ENCODE measurements around the gene PRDM16.

PRDM16 gene

GRCh38 chr1:3026124-3026523 lies 42.9 kb upstream of the PRDM16 start:
- H3K4me2 ChIP-seq: no peak overlapping the region
- H3K27ac ChIP-seq: no peak overlapping the region
- H3K9me3 ChIP-seq: no peaks in the 10 kb centered on the region
- H3K4me3 ChIP-seq: no peak overlapping the region
- H3K4me1 ChIP-seq: peaks cover 13% of the 10 kb centered on the region
- peaks cover 49% of the 10 kb centered on the region for H3K27me3 ChIP-seq
- no peaks in the 10 kb centered on the region for H3K36me3 ChIP-seq
- H4K20me1 ChIP-seq: peaks cover 33% of the 10 kb centered on the region; the same call in 1 of the 2 replicates
- no peak for TF ChIP-seq Cebpa-rat (IDR thresholded peaks at IDR 0.05)
- H3K9ac ChIP-seq: no peak overlapping the region

- peaks cover 13% of the 10 kb centered on the region for H3K4me1 ChIP-seq
- peaks cover 40% of the 10 kb centered on the region; the same call in 1 of the 2 replicates for H4K20me1 ChIP-seq
- H3K9ac ChIP-seq: no peak overlapping the region
- H3K36me3 ChIP-seq: no peaks in the 10 kb centered on the region
- H3K4me3 ChIP-seq: no peak overlapping the region
- no peak for TF ChIP-seq Cebpa-rat (IDR thresholded peaks at IDR 0.05)
- peaks cover 55% of the 10 kb centered on the region for H3K27me3 ChIP-seq
- H3K4me2 ChIP-seq: no peak overlapping the region
- H3K27ac ChIP-seq: no peak overlapping the region
- H3K9me3 ChIP-seq: no peaks in the 10 kb centered on the region
Observed at GRCh38 chr1:3026581-3027391, 42.2 kb upstream of the PRDM16 start.

GRCh38 chr1:3027611-3028371 lies 41.2 kb upstream of the PRDM16 start:
- no peak overlapping the region for H3K27ac ChIP-seq
- H3K27me3 ChIP-seq: peaks cover 65% of the 10 kb centered on the region
- H4K20me1 ChIP-seq: peaks cover 50% of the 10 kb centered on the region; the same call in 1 of the 2 replicates
- peaks cover 16% of the 10 kb centered on the region for H3K4me1 ChIP-seq
- TF ChIP-seq Cebpa-rat (IDR thresholded peaks at IDR 0.05): no peak
- H3K4me3 ChIP-seq: no peak overlapping the region
- H3K9ac ChIP-seq: no peak overlapping the region
- H3K9me3 ChIP-seq: no peaks in the 10 kb centered on the region
- H3K36me3 ChIP-seq: no peaks in the 10 kb centered on the region
- H3K4me2 ChIP-seq: no peak overlapping the region; the same call in 1 of the 2 replicates

GRCh38 chr1:3028531-3029282 lies 40.3 kb upstream of the PRDM16 start:
- Histone ChIP-seq H3K9ac (no peak overlapping the region), H3K4me1 (peaks cover 25% of the 10 kb centered on the region), H3K27ac (no peak overlapping the region), H3K36me3 (no peaks in the 10 kb centered on the region), H4K20me1 (peaks cover 56% of the 10 kb centered on the region; the same call in 1 of the 2 replicates), H3K4me3 (peak overlapping the region; percentile 8), H3K27me3 (peaks cover 74% of the 10 kb centered on the region), H3K9me3 (no peaks in the 10 kb centered on the region), H3K4me2 (peak overlapping the region; percentile 52)
- TF ChIP-seq Cebpa-rat (IDR thresholded peaks at IDR 0.05): no peak

- Histone ChIP-seq H3K4me2 (peak overlapping the region; percentile 52; the same call in 1 of the 2 replicates), H3K9ac (no peak overlapping the region), H3K9me3 (no peaks in the 10 kb centered on the region), H3K27me3 (peaks cover 79% of the 10 kb centered on the region), H3K4me3 (no peak overlapping the region), H4K20me1 (peaks cover 56% of the 10 kb centered on the region; the same call in 1 of the 2 replicates), H3K27ac (no peak overlapping the region), H3K4me1 (peaks cover 28% of the 10 kb centered on the region), H3K36me3 (no peaks in the 10 kb centered on the region)
- TF ChIP-seq Cebpa-rat (IDR thresholded peaks at IDR 0.05): no peak
Observed at GRCh38 chr1:3029481-3029961, 39.5 kb upstream of the PRDM16 start.

- Histone ChIP-seq H3K36me3 (no peaks in the 10 kb centered on the region), H3K4me1 (peaks cover 28% of the 10 kb centered on the region), H3K9me3 (no peaks in the 10 kb centered on the region), H3K4me2 (no peak overlapping the region), H3K27ac (no peak overlapping the region), H3K27me3 (peaks cover 79% of the 10 kb centered on the region), H4K20me1 (peaks cover 56% of the 10 kb centered on the region; the same call in 1 of the 2 replicates), H3K9ac (no peak overlapping the region), H3K4me3 (no peak overlapping the region)
- no peak for TF ChIP-seq Cebpa-rat (IDR thresholded peaks at IDR 0.05)
Observed at GRCh38 chr1:3029991-3030662, 38.9 kb upstream of the PRDM16 start.

GRCh38 chr1:3030663-3031381 lies 38.2 kb upstream of the PRDM16 start:
- Histone ChIP-seq H3K4me1 (peaks cover 28% of the 10 kb centered on the region), H3K9me3 (no peaks in the 10 kb centered on the region), H3K9ac (no peak overlapping the region), H3K27me3 (peaks cover 79% of the 10 kb centered on the region), H3K4me3 (no peak overlapping the region), H3K36me3 (no peaks in the 10 kb centered on the region), H3K4me2 (no peak overlapping the region), H4K20me1 (peaks cover 56% of the 10 kb centered on the region; the same call in 1 of the 2 replicates), H3K27ac (no peak overlapping the region)
- TF ChIP-seq Cebpa-rat (IDR thresholded peaks at IDR 0.05): no peak

- H3K9me3 ChIP-seq: no peaks in the 10 kb centered on the region
- H3K4me1 ChIP-seq: peaks cover 28% of the 10 kb centered on the region
- no peaks in the 10 kb centered on the region for H3K36me3 ChIP-seq
- H3K27me3 ChIP-seq: peaks cover 76% of the 10 kb centered on the region
- no peak overlapping the region for H3K9ac ChIP-seq
- no peak overlapping the region for H3K27ac ChIP-seq
- no peak overlapping the region for H3K4me2 ChIP-seq
- no peak for TF ChIP-seq Cebpa-rat (IDR thresholded peaks at IDR 0.05)
- H4K20me1 ChIP-seq: peaks cover 56% of the 10 kb centered on the region; the same call in 1 of the 2 replicates
- no peak overlapping the region for H3K4me3 ChIP-seq
Observed at GRCh38 chr1:3031401-3032221, 37.4 kb upstream of the PRDM16 start.

Data from BLaER1 (cell line).